GM23248 (cell line): ENCODE data around the gene CTH. TPM values are rescaled to one million over a fixed set of nuclear protein-coding genes. Genes with fewer than 3 reads are reported as not detected.
"Not testable (repeated sequence)": the region's sequence is repeated elsewhere in the genome, so short reads cannot be mapped to it uniquely, and the experiment has no call there.

Experiments
- DNase-seq: peaks from one replicate; pipeline ENCODE4 v3.0.0-alpha.2; 2015
- H2AFZ ChIP-seq: fragments of 200-600 bp; sonication (generic); 2 replicates; pipeline ENCODE4 v1.6.1; 2016; ENCODE audit warnings: antibody characterized with exemption
- H3F3A ChIP-seq: fragments of 200-600 bp; sonication (generic); 2 replicates; pipeline ENCODE4 v1.6.1; 2016; ENCODE audit warnings: mild to moderate bottlenecking, antibody characterized with exemption, mixed run types; ENCODE audit not compliant: insufficient read depth
- H3K27ac ChIP-seq: fragments of 200-600 bp; sonication (generic); 2 replicates; pipeline ENCODE4 v1.5.1; 2016; ENCODE audit warnings: mild to moderate bottlenecking
- H3K27me3 ChIP-seq: fragments of 200-600 bp; sonication (generic); replicated peaks from 2 replicates; pipeline ENCODE4 v1.6.1; 2016; ENCODE audit warnings: mild to moderate bottlenecking; ENCODE audit not compliant: insufficient read depth
- H3K36me3 ChIP-seq: fragments of 200-600 bp; sonication (generic); 2 replicates; pipeline ENCODE4 v1.6.1; 2016; ENCODE audit warnings: low read depth, mild to moderate bottlenecking
- H3K4me1 ChIP-seq: fragments of 200-600 bp; sonication (generic); 2 replicates; pipeline ENCODE4 v1.6.1; 2016; ENCODE audit warnings: mild to moderate bottlenecking; ENCODE audit not compliant: insufficient read depth
- H3K4me2 ChIP-seq: fragments of 200-600 bp; sonication (generic); one replicate; pipeline ENCODE4 v1.6.1; 2016; ENCODE audit warnings: mild to moderate bottlenecking; ENCODE audit not compliant: unreplicated experiment
- H3K4me3 ChIP-seq: fragments of 200-600 bp; sonication (generic); 2 replicates; pipeline ENCODE4 v1.5.1; 2016; ENCODE audit warnings: mild to moderate bottlenecking
- H3K79me2 ChIP-seq: fragments of 200-600 bp; sonication (generic); 2 replicates; pipeline ENCODE4 v1.6.1; 2016; ENCODE audit warnings: mild to moderate bottlenecking; ENCODE audit not compliant: insufficient read depth
- H3K9ac ChIP-seq: fragments of 200-600 bp; sonication (generic); 2 replicates; pipeline ENCODE4 v1.6.1; 2016; ENCODE audit warnings: mild to moderate bottlenecking
- H3K9me2 ChIP-seq: fragments of 200-600 bp; sonication (generic); 2 replicates; pipeline ENCODE4 v1.6.1; 2016; ENCODE audit warnings: mixed run types, mild to moderate bottlenecking, moderate library complexity; ENCODE audit not compliant: insufficient read depth
- H3K9me3 ChIP-seq: fragments of 200-600 bp; sonication (generic); one replicate; pipeline ENCODE4 v1.6.1; 2017; ENCODE audit warnings: low read depth
- H4K20me1 ChIP-seq: fragments of 200-600 bp; sonication (generic); 2 replicates; pipeline ENCODE4 v1.6.0; 2016; ENCODE audit not compliant: insufficient read depth
- EZH2 ChIP-seq: fragments of 200-600 bp; sonication (generic); IDR thresholded peaks from 2 replicates; pipeline ENCODE4 v1.6.1; 2018; ENCODE audit warnings: antibody characterized with exemption, mild to moderate bottlenecking; ENCODE audit not compliant: insufficient read depth, poor library complexity, severe bottlenecking
- EZH2phosphoT487 ChIP-seq: fragments of 200-600 bp; sonication (generic); IDR thresholded peaks from 2 replicates; pipeline ENCODE4 v1.6.1; 2018; ENCODE audit warnings: antibody characterized with exemption, moderate library complexity, mild to moderate bottlenecking, low read depth; ENCODE audit not compliant: insufficient read depth
- WGBS, 2 experiments: methylation state at CpG; one replicate each; pipeline ENCODE4 v1.1.6; 2015 to 2017; ENCODE audit warnings: low lambda C conversion rate in 2 of 2, low coverage in 1 of 2; ENCODE audit errors: missing lambda C conversion rate in 2 of 2; 5-methylcytosine and 5-hydroxymethylcytosine counted together
- in situ Hi-C: fragments of 300-500 bp; cut with MboI; formaldehyde crosslinking; loops from 2 replicates; pipeline ENCODE4 v1.15.0; 2020
- polyA plus RNA-seq: library from polyadenylated mRNA; unstranded; fragments of >200 nt; fragmentation: Nextera tagmentation; extraction: Ambion mirVana; gene quantifications from 2 replicates; pipeline ENCODE4 v1.2.1, GENCODE V29; 2016
- total RNA-seq: library from RNA; depleted of rRNA; stranded (reverse); fragments of >200 nt; shearing (Covaris generic); gene quantifications from 2 replicates; pipeline ENCODE4 v1.2.3, GENCODE V29; 2014

The CTH gene
- total and polyA plus RNA-seq, 2 experiments from 2014 or later, result 20.6 to 28.9 TPM

- no peaks in the 10 kb centered on the region for H3K4me1 ChIP-seq
- H3F3A ChIP-seq, result no peaks in the 10 kb centered on the region
- H4K20me1 ChIP-seq, result no peaks in the 10 kb centered on the region
- in situ Hi-C loops, result no loop called here
- H3K9me2 ChIP-seq, result no peaks in the 10 kb centered on the region
- peak; percentile 54 for DNase-seq
- no peaks in the 10 kb centered on the region for H3K36me3 ChIP-seq
- TF ChIP-seq EZH2phosphoT487 (no peak), EZH2 (no peak)
- H2AFZ ChIP-seq, result no peak overlapping the region
- no peaks in the 10 kb centered on the region for H3K79me2 ChIP-seq
- no peak overlapping the region for H3K4me3 ChIP-seq
- H3K9me3 ChIP-seq, result no peaks in the 10 kb centered on the region
- no peaks in the 10 kb centered on the region for H3K27me3 ChIP-seq
- 10 to 15% methylated on average over 1 of the region's 1 CpG for WGBS, 2 experiments
- no peak overlapping the region for H3K27ac ChIP-seq
- no peak overlapping the region for H3K9ac ChIP-seq
- H3K4me2 ChIP-seq, result no peak overlapping the region
Measured at GRCh38 chr1:70475023-70475422, 64.0 kb downstream of the CTH start.

GRCh38 chr1:70477090-70477489, 66.0 kb downstream of the CTH start:
- H3K9me3 ChIP-seq, result no peaks in the 10 kb centered on the region
- H3F3A ChIP-seq, result no peaks in the 10 kb centered on the region
- no peak overlapping the region for H3K4me3 ChIP-seq
- no peaks in the 10 kb centered on the region for H3K36me3 ChIP-seq
- H3K79me2 ChIP-seq, result no peaks in the 10 kb centered on the region
- no peak overlapping the region for H3K4me2 ChIP-seq
- no peak overlapping the region for H3K9ac ChIP-seq
- H3K27ac ChIP-seq, result no peak overlapping the region
- H2AFZ ChIP-seq, result no peak overlapping the region
- H3K27me3 ChIP-seq, result no peaks in the 10 kb centered on the region
- no peaks in the 10 kb centered on the region for H3K9me2 ChIP-seq
- no peak for DNase-seq
- no peaks in the 10 kb centered on the region for H4K20me1 ChIP-seq
- H3K4me1 ChIP-seq, result no peaks in the 10 kb centered on the region
- in situ Hi-C loops, result no loop called here
- WGBS, 2 experiments, result 92% methylated on average over 12 of the region's 12 CpGs
- TF ChIP-seq EZH2phosphoT487, result no peak
- TF ChIP-seq EZH2, result no peak

- H3K9me2 ChIP-seq, in situ Hi-C loops, H3K4me2 ChIP-seq, H3K4me1 ChIP-seq, H3F3A ChIP-seq, H4K20me1 ChIP-seq, H2AFZ ChIP-seq, H3K27ac ChIP-seq, H3K27me3 ChIP-seq, H3K9me3 ChIP-seq, DNase-seq, H3K36me3 ChIP-seq, H3K9ac ChIP-seq, H3K79me2 ChIP-seq, H3K4me3 ChIP-seq: not testable (repeated sequence)
- 91 to 92% methylated on average over 4 of the region's 4 CpGs for WGBS, 2 experiments
Measured at GRCh38 chr1:70477905-70478304, 66.8 kb downstream of the CTH start.

GRCh38 chr1:70483342-70483741, 72.3 kb downstream of the CTH start:
- no peaks in the 10 kb centered on the region for H3K9me3 ChIP-seq
- DNase-seq, result no peak
- no peak overlapping the region for H3K4me2 ChIP-seq
- peaks cover 9% of the 10 kb centered on the region for H3K4me1 ChIP-seq
- H4K20me1 ChIP-seq, result no peaks in the 10 kb centered on the region
- H2AFZ ChIP-seq, result no peak overlapping the region
- H3K27ac ChIP-seq, result no peak overlapping the region
- no peak overlapping the region for H3K4me3 ChIP-seq
- 40 to 44% methylated on average over 4 of the region's 4 CpGs for WGBS, 2 experiments
- H3K79me2 ChIP-seq, result no peaks in the 10 kb centered on the region
- no peak overlapping the region for H3K9ac ChIP-seq
- in situ Hi-C loops, result no loop called here
- no peaks in the 10 kb centered on the region for H3K36me3 ChIP-seq
- H3F3A ChIP-seq, result peaks cover 7% of the 10 kb centered on the region
- H3K9me2 ChIP-seq, result no peaks in the 10 kb centered on the region
- TF ChIP-seq EZH2phosphoT487, result no peak
- TF ChIP-seq EZH2, result no peak
- no peaks in the 10 kb centered on the region for H3K27me3 ChIP-seq

GRCh38 chr1:70485624-70486023, 74.6 kb downstream of the CTH start:
- no peaks in the 10 kb centered on the region for H3K9me2 ChIP-seq
- no peaks in the 10 kb centered on the region for H3K9me3 ChIP-seq
- no peak for DNase-seq
- peaks cover 9% of the 10 kb centered on the region for H3F3A ChIP-seq
- TF ChIP-seq EZH2, result no peak
- no peak for TF ChIP-seq EZH2phosphoT487
- no peaks in the 10 kb centered on the region for H4K20me1 ChIP-seq
- no peak overlapping the region for H2AFZ ChIP-seq
- no peaks in the 10 kb centered on the region for H3K27me3 ChIP-seq
- no peaks in the 10 kb centered on the region for H3K36me3 ChIP-seq
- H3K4me1 ChIP-seq, result peaks cover 9% of the 10 kb centered on the region
- no peak overlapping the region for H3K4me3 ChIP-seq
- H3K27ac ChIP-seq, result no peak overlapping the region
- H3K79me2 ChIP-seq, result no peaks in the 10 kb centered on the region
- in situ Hi-C loops, result no loop called here
- 57 to 65% methylated on average over 4 of the region's 4 CpGs for WGBS, 2 experiments
- H3K4me2 ChIP-seq, result no peak overlapping the region
- H3K9ac ChIP-seq, result no peak overlapping the region
